ENCODE measurements around the gene SLC7A14. TPM values are rescaled to one million over a fixed set of nuclear protein-coding genes. Genes with fewer than 3 reads are reported as not detected.

Gene SLC7A14
- total and polyA plus RNA-seq, 12 donors: under 0.01 TPM; not detected in 11

DNA sequence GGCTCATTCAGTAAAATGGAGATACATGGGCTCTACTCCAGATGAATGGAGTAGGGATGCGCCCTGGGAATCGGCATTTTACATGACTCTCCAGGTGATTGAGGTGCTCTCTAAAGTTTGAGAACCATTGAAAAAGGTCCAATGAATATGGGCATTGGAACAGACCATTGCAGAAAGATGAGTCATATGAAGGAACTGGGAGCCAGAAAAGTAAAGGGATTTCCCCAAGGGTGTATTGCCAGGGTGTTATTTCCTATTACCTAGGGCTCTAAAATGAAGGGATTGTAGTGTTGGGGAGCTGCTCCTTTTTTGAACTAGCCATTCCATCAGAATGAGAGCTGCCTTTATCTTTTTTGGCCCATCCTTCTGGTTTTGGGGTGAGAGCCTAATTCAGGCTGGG lies 145.5 kb downstream of the SLC7A14 start:
- Histone ChIP-seq H3K27me3 (peaks cover 0 to 6% (median 0%) of the 10 kb centered on the region in 7 donors), H3K4me3 (no peak overlapping the region), H3K4me1 (no peaks in the 10 kb centered on the region), H3K36me3 (peaks cover 0 to 4% (median 0%) of the 10 kb centered on the region in 9 donors), H3K9me3 (no peaks in the 10 kb centered on the region), H3K27ac (no peak overlapping the region)
- intact Hi-C loops (cut with DNase I): no loop called here
- 92 to 95% methylated on average over 2 of the region's 2 CpGs for WGBS, 2 donors
- no peak for ATAC-seq
- TF ChIP-seq, protein P1, sequence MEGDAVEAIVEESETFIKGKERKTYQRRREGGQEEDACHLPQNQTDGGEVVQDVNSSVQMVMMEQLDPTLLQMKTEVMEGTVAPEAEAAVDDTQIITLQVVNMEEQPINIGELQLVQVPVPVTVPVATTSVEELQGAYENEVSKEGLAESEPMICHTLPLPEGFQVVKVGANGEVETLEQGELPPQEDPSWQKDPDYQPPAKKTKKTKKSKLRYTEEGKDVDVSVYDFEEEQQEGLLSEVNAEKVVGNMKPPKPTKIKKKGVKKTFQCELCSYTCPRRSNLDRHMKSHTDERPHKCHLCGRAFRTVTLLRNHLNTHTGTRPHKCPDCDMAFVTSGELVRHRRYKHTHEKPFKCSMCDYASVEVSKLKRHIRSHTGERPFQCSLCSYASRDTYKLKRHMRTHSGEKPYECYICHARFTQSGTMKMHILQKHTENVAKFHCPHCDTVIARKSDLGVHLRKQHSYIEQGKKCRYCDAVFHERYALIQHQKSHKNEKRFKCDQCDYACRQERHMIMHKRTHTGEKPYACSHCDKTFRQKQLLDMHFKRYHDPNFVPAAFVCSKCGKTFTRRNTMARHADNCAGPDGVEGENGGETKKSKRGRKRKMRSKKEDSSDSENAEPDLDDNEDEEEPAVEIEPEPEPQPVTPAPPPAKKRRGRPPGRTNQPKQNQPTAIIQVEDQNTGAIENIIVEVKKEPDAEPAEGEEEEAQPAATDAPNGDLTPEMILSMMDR (IDR thresholded peaks at IDR 0.05): no peak
- no peak for DNase-seq

DNA sequence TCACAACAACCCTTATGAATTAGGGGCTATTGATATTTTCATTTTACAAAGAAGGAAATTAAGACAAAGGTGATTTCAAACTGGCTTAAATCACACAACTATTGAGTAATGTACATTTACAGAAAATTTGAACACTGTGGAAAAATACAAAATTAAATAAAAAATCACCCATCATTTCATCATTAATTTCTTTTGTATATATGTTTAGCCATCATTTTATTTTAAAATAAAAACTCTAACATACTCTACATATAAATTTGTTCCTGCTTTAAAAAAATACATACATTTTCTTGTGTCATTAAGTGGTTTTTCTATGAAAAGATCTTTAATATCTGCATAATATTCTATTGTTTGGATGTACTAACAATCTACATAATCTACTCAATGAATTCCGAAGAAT lies 147.0 kb downstream of the SLC7A14 start:
- Histone ChIP-seq H3K4me3 (no peak overlapping the region), H3K4me1 (no peaks in the 10 kb centered on the region), H3K27ac (no peak overlapping the region), H3K27me3 (peaks cover 0 to 6% (median 0%) of the 10 kb centered on the region in 7 donors), H3K36me3 (peaks cover 0 to 15% (median 0%) of the 10 kb centered on the region in 9 donors), H3K9me3 (no peaks in the 10 kb centered on the region)
- DNase-seq (no peak), ATAC-seq (no peak)
- intact Hi-C loops (cut with DNase I): no loop called here
- TF ChIP-seq, protein P1 (IDR thresholded peaks at IDR 0.05): no peak
- WGBS, 2 donors: 88 to 96% methylated on average over 1 of the region's 1 CpG

DNA sequence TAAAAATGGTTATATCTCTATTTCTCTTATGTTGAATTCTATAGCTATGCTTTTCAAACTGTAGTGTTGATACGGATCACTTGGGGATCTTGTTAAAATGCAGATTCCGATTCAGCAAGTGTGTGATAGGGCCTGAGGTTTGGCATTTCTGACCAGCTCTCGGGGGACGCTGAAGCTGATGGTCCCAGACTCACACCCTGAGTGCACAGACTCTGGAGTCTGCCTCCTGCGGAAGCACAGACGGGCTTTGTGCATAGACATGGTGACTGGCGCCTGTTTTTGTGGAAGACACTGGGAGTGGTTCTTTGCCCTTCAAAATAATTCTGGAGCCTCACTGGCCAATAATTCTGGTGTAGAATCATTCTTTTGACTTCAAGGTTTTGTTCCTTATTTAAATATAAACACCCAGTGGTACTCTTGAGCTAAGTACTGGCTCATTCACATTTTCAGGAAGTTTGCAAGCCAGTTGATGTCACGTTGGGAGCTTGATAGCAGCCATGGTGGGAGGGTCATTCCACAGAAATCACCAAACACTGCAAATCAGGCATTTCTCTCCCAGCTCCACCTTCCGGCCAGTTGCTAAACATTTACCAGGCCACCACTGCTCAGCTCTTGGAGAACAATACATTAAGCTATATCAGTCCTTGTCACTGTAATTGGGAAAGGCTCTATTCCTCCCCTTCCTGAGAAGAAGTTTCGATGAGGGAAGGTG lies 148.0 kb downstream of the SLC7A14 start:
- ATAC-seq: no peak
- WGBS, 2 donors: 75 to 77% methylated on average over 10 of the region's 10 CpGs
- TF ChIP-seq, protein P1 (IDR thresholded peaks at IDR 0.05): no peak

DNA sequence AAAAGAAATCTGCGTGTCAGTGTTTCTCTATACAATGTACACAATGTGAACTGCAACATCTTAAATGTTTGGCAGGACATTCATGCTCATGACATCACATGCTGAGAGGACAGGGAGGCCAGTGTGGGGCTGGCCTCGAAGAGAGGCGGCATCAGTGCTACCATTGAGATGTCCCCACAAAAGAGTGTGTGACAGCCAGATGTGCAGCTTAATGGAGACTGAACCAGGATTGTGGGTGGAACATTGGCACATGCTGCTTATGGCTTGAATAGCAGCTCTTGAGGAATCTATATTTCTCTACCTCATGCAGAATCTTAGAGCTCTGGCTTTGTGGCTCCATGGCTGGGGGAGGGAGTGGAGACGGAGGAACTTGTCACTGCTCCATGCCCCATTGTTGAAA lies 148.7 kb downstream of the SLC7A14 start:
- Histone ChIP-seq H3K27ac (no peak overlapping the region), H3K4me3 (no peak overlapping the region), H3K36me3 (peaks cover 0 to 20% (median 0%) of the 10 kb centered on the region in 9 donors), H3K9me3 (no peaks in the 10 kb centered on the region), H3K27me3 (peaks cover 0 to 6% (median 0%) of the 10 kb centered on the region in 7 donors), H3K4me1 (no peaks in the 10 kb centered on the region)
- 89% methylated on average over 4 of the region's 4 CpGs for WGBS, 2 donors
- ATAC-seq (no peak), DNase-seq (no peak)
- intact Hi-C loops (cut with DNase I): no loop called here
- TF ChIP-seq, protein P1 (IDR thresholded peaks at IDR 0.05): no peak

More for the DNA sequence above, 148.0 kb downstream of the SLC7A14 start:
- Histone ChIP-seq H3K9me3 (no peaks in the 10 kb centered on the region), H3K4me3 (no peak overlapping the region), H3K4me1 (no peaks in the 10 kb centered on the region), H3K36me3 (peaks cover 0 to 15% (median 0%) of the 10 kb centered on the region in 9 donors), H3K27me3 (peaks cover 0 to 6% (median 0%) of the 10 kb centered on the region in 7 donors), H3K27ac (no peak overlapping the region)
- DNase-seq: no peak
- intact Hi-C loops (cut with DNase I): no loop called here
